HCT116 (cell line): ENCODE data around the gene FABP6. TPM values are rescaled to one million over a fixed set of nuclear protein-coding genes. Genes with fewer than 3 reads are reported as not detected.

Experiments
- ATAC-seq: fragments of 200-7000 bp; cut with Tn5 transposase; 2 replicates; pipeline ENCODE4 v1.9.1; 2020; ENCODE audit warnings: mild to moderate bottlenecking, moderate library complexity
- BruUV-seq: library from RNA; stranded (reverse); fragments of 400-500 nt; replicated peaks from 2 replicates; lab custom pipeline; 2021; lab: Mats Ljungman, UMichigan
- CTCF ChIA-PET: fragments of 300-600 bp; sonication (Branson Sonifier 250); formaldehyde crosslinking; loops from one replicate; lab custom pipeline; 2021; ENCODE audit warnings: antibody characterized with exemption; lab: Charles Lee
- POLR2A ChIA-PET: fragments of 300-600, 350-600 bp; sonication (Branson Sonifier 250); formaldehyde crosslinking; loops from one replicate; lab custom pipeline; 2021; ENCODE audit warnings: antibody characterized with exemption; lab: Charles Lee
- RAD21 ChIA-PET, 2 experiments: fragments of 300-600 bp; sonication (Branson Sonifier 250); formaldehyde crosslinking; loops; one replicate each; lab custom pipeline; 2023; ENCODE audit warnings: low total read pairs in 2 of 2; ENCODE audit not compliant: uncharacterized antibody in 2 of 2, unreplicated experiment in 2 of 2, low non-redundant PET in 1 of 2; lab: Charles Lee
- DNase-seq: peaks from one replicate; pipeline ENCODE4 v3.0.0-alpha.2; 2010; ENCODE audit warnings: low read depth, low spot score
- H2AFZ ChIP-seq: fragments of 200-600 bp; shearing (Covaris generic), sonication (generic); 2 replicates; pipeline ENCODE4 v1.6.1; 2017; ENCODE audit warnings: low read depth, mixed run types, mixed read lengths, antibody characterized with exemption, low read length; ENCODE audit not compliant: poor library complexity, severe bottlenecking
- H3K27ac ChIP-seq: 2 replicates; pipeline ENCODE4 v1.5.1; 2012; ENCODE audit warnings: low read depth, low read length
- H3K27me3 ChIP-seq: fragments of 200-600 bp; sonication (generic); 2 replicates; pipeline ENCODE4 v1.6.1; 2016; ENCODE audit warnings: mixed run types, low read length, mixed read lengths; ENCODE audit not compliant: insufficient read depth
- H3K36me3 ChIP-seq, 2 experiments: fragments of 200-500 bp in 1 of 2; fragments of 200-600 bp in 1 of 2; sonication (Bioruptor generic) in 1 of 2; sonication (generic) in 1 of 2; 2 replicates each; pipeline versions ENCODE4 v1.5.1 to v1.6.1; 2014 to 2016; ENCODE audit warnings: low read length in 2 of 2, inconsistent platforms in 1 of 2, mixed read lengths in 1 of 2, mixed run types in 1 of 2; ENCODE audit not compliant: insufficient read depth in 2 of 2, control insufficient read depth in 1 of 2
- H3K4me1 ChIP-seq, 2 experiments: fragments of 200-600 bp in 1 of 2; sonication (generic) in 1 of 2; 2 replicates each; pipeline versions ENCODE4 v1.5.1 to v1.6.1; 2012 to 2017; ENCODE audit warnings: low read length in 2 of 2, inconsistent platforms in 1 of 2, mild to moderate bottlenecking in 1 of 2, mixed read lengths in 1 of 2, mixed run types in 1 of 2, moderate library complexity in 1 of 2; ENCODE audit not compliant: insufficient read depth in 2 of 2, control insufficient read depth in 1 of 2
- H3K4me2 ChIP-seq: fragments of 200-600 bp; sonication (generic); 2 replicates; pipeline ENCODE4 v1.6.1; 2017; ENCODE audit warnings: mixed run types, low read length, mixed read lengths
- H3K4me3 ChIP-seq, 2 experiments: fragments of 200-600 bp in 1 of 2; sonication (generic) in 1 of 2; replicated peaks in 1 of 2; 2 replicates each; pipeline ENCODE4 v1.5.1; 2011 to 2016; ENCODE audit warnings: low read length in 2 of 2, control low read depth in 1 of 2, low read depth in 1 of 2, mild to moderate bottlenecking in 1 of 2, mixed read lengths in 1 of 2, mixed run types in 1 of 2
- H3K79me2 ChIP-seq: fragments of 200-600 bp; sonication (generic); 2 replicates; pipeline ENCODE4 v1.6.1; 2017; ENCODE audit warnings: mild to moderate bottlenecking, mixed run types, low read length, moderate library complexity, mixed read lengths; ENCODE audit not compliant: insufficient read depth
- H3K9ac ChIP-seq: fragments of 200-600 bp; sonication (generic); 2 replicates; pipeline ENCODE4 v1.6.1; 2016; ENCODE audit warnings: low read length, mixed read lengths
- H3K9me2 ChIP-seq: fragments of 200-600 bp; sonication (generic), shearing (Covaris generic); 2 replicates; pipeline ENCODE4 v1.6.1; 2017; ENCODE audit warnings: mixed run types, mild to moderate bottlenecking, moderate library complexity; ENCODE audit not compliant: insufficient read depth
- H3K9me3 ChIP-seq, 2 experiments: fragments of 200-500 bp in 1 of 2; fragments of 200-600 bp in 1 of 2; sonication (Bioruptor generic) in 1 of 2; sonication (generic) in 1 of 2; 2 replicates each; pipeline ENCODE4 v1.6.1; 2014 to 2017; ENCODE audit warnings: low read length in 2 of 2, mixed read lengths in 2 of 2, inconsistent platforms in 1 of 2, low read depth in 1 of 2, mild to moderate bottlenecking in 1 of 2, mixed run types in 1 of 2, moderate library complexity in 1 of 2; ENCODE audit not compliant: control insufficient read depth in 1 of 2, insufficient read depth in 1 of 2
- H4K20me1 ChIP-seq: fragments of 200-600 bp; sonication (generic), shearing (Covaris generic); 2 replicates; pipeline ENCODE4 v1.6.1; 2017; ENCODE audit warnings: mixed run types, mild to moderate bottlenecking, moderate library complexity; ENCODE audit not compliant: insufficient read depth
- CEBPB ChIP-seq: IDR thresholded peaks from 2 replicates; pipeline ENCODE4 v1.6.1; 2012; ENCODE audit warnings: low read depth
- EGR1 ChIP-seq: IDR thresholded peaks from 2 replicates; pipeline ENCODE4 v1.6.1; 2012; ENCODE audit warnings: low read depth
- EZH2phosphoT487 ChIP-seq: fragments of 200-600 bp; IDR thresholded peaks from 2 replicates; pipeline ENCODE4 v1.6.1; 2018; ENCODE audit warnings: antibody characterized with exemption, borderline replicate concordance
- FOSL1 ChIP-seq: IDR thresholded peaks from 2 replicates; pipeline ENCODE4 v1.6.1; 2012; ENCODE audit warnings: low read depth
- JUND ChIP-seq: IDR thresholded peaks from 2 replicates; pipeline ENCODE4 v1.6.1; 2012
- POLR2A ChIP-seq: IDR thresholded peaks from 2 replicates; pipeline ENCODE4 v1.7.0; 2011; ENCODE audit warnings: borderline replicate concordance; ENCODE audit not compliant: insufficient read depth, insufficient read length; ENCODE audit errors: extremely low read depth
- POLR2AphosphoS5 ChIP-seq: IDR thresholded peaks from 2 replicates; pipeline ENCODE4 v1.6.1; 2011; ENCODE audit warnings: mild to moderate bottlenecking, low read depth, low read length, moderate library complexity
- RAD21 ChIP-seq: IDR thresholded peaks from 2 replicates; pipeline ENCODE4 v1.6.1; 2012; ENCODE audit warnings: low read depth, mild to moderate bottlenecking
- REST ChIP-seq: IDR thresholded peaks from 2 replicates; pipeline ENCODE4 v1.6.1; 2012; ENCODE audit warnings: low read depth
- SIN3A ChIP-seq: IDR thresholded peaks from 2 replicates; pipeline ENCODE4 v1.6.1; 2012; ENCODE audit warnings: low read depth
- SP1 ChIP-seq: IDR thresholded peaks from 2 replicates; pipeline ENCODE4 v1.6.1; 2012; ENCODE audit warnings: low read depth
- SRF ChIP-seq: IDR thresholded peaks from 2 replicates; pipeline ENCODE4 v1.6.1; 2012; ENCODE audit warnings: low read depth
- TCF7L2 ChIP-seq: IDR thresholded peaks from 2 replicates; pipeline ENCODE4 v1.7.0; 2011; ENCODE audit warnings: borderline replicate concordance, inconsistent platforms; ENCODE audit not compliant: insufficient read depth, insufficient read length; ENCODE audit errors: extremely low read depth
- YY1 ChIP-seq: IDR thresholded peaks from 2 replicates; pipeline ENCODE4 v1.6.1; 2011; ENCODE audit warnings: low read length, low read depth, moderate library complexity, mild to moderate bottlenecking; ENCODE audit not compliant: insufficient replicate concordance; ENCODE audit errors: extremely low read depth
- ZFX ChIP-seq: fragments of 450-650 bp; IDR thresholded peaks from 2 replicates; pipeline ENCODE4 v1.6.1; 2017
- intact Hi-C: fragments of 100-400 bp; cut with micrococcal nuclease; formaldehyde crosslinking; loops from 2 replicates; pipeline ENCODE4 v1.10.0; 2022
- total RNA-seq: library from RNA; stranded (reverse); gene quantifications from one replicate; pipeline ENCODE4 v1.2.1, GENCODE V29; 2021; ENCODE audit not compliant: unreplicated experiment
- TF ChIP-seq, protein P1 (sequence below), 3 experiments: fragments of 200-600 bp in 1 of 3; sonication (generic) in 1 of 3; IDR thresholded peaks in 2 of 3; conservative IDR thresholded peaks in 1 of 3; 2 replicates each; pipeline ENCODE4 v1.5.1; 2012 to 2017; ENCODE audit warnings: low read depth in 2 of 3, low read length in 2 of 3, antibody characterized with exemption in 1 of 3, borderline replicate concordance in 1 of 3, control low read depth in 1 of 3, mild to moderate bottlenecking in 1 of 3, mixed read lengths in 1 of 3, mixed run types in 1 of 3, moderate library complexity in 1 of 3; ENCODE audit not compliant: insufficient read depth in 1 of 3
- TF ChIP-seq, protein P2 (sequence below): IDR thresholded peaks from 2 replicates; pipeline ENCODE4 v1.6.1; 2012
- TF ChIP-seq, protein P3 (sequence below): IDR thresholded peaks from 2 replicates; pipeline ENCODE4 v1.6.1; 2012

FABP6 gene
- total RNA-seq, 1 experiment from 2014 or later, result 8.5 TPM

- intact Hi-C loops, result no loop called here
- TF ChIP-seq SIN3A, result no peak
- TF ChIP-seq SP1, result no peak
- no peak for TF ChIP-seq YY1
- TF ChIP-seq, protein P1, sequence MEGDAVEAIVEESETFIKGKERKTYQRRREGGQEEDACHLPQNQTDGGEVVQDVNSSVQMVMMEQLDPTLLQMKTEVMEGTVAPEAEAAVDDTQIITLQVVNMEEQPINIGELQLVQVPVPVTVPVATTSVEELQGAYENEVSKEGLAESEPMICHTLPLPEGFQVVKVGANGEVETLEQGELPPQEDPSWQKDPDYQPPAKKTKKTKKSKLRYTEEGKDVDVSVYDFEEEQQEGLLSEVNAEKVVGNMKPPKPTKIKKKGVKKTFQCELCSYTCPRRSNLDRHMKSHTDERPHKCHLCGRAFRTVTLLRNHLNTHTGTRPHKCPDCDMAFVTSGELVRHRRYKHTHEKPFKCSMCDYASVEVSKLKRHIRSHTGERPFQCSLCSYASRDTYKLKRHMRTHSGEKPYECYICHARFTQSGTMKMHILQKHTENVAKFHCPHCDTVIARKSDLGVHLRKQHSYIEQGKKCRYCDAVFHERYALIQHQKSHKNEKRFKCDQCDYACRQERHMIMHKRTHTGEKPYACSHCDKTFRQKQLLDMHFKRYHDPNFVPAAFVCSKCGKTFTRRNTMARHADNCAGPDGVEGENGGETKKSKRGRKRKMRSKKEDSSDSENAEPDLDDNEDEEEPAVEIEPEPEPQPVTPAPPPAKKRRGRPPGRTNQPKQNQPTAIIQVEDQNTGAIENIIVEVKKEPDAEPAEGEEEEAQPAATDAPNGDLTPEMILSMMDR (IDR thresholded peaks at IDR 0.05 in 2 of 3, conservative IDR thresholded peaks at IDR 0.05 in 1 of 3; ENCODE audit: borderline replicate concordance in 1 of 3, insufficient read depth in 1 of 3, low read depth in 2 of 3, low read length in 2 of 3), result no peak
- TF ChIP-seq EGR1, result no peak
- TF ChIP-seq EZH2phosphoT487, result no peak
- TF ChIP-seq TCF7L2, result no peak
- TF ChIP-seq, protein P2, sequence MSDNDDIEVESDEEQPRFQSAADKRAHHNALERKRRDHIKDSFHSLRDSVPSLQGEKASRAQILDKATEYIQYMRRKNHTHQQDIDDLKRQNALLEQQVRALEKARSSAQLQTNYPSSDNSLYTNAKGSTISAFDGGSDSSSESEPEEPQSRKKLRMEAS, result no peak
- TF ChIP-seq ZFX, result no peak
- no peak for TF ChIP-seq JUND
- TF ChIP-seq, protein P3, sequence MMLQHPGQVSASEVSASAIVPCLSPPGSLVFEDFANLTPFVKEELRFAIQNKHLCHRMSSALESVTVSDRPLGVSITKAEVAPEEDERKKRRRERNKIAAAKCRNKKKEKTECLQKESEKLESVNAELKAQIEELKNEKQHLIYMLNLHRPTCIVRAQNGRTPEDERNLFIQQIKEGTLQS, result no peak
- no peak for TF ChIP-seq CEBPB
- no peak for TF ChIP-seq SRF
- TF ChIP-seq FOSL1, result no peak
- TF ChIP-seq RAD21, result no peak
- TF ChIP-seq POLR2A, result no peak
- TF ChIP-seq POLR2AphosphoS5, result no peak
- TF ChIP-seq REST, result no peak
- RAD21 ChIA-PET, result no interaction called here
- ATAC-seq (no peak), DNase-seq (no peak)
- Histone ChIP-seq H3K79me2 (no peaks in the 10 kb centered on the region), H3K27ac (no peak overlapping the region), H3K9ac (no peak overlapping the region), H3K4me3 (no peak overlapping the region), H3K9me3 (no peaks in the 10 kb centered on the region), H4K20me1 (no peaks in the 10 kb centered on the region), H3K4me2 (no peak overlapping the region), H3K4me1 (peaks cover 0 to 10% of the 10 kb centered on the region in 2 experiments; a peak in 1 of 4 replicates), H3K36me3 (no peaks in the 10 kb centered on the region), H2AFZ (no peak overlapping the region), H3K27me3 (no peaks in the 10 kb centered on the region), H3K9me2 (no peaks in the 10 kb centered on the region)
- POLR2A ChIA-PET, result no interaction called here
- BruUV-seq, result no TSS peak
- CTCF ChIA-PET, result no interaction called here
These were observed 57.6 kb downstream of the FABP6 start for GRCh38 chr5:160286947-160287346.
